OCI-LY3 (cell line): ENCODE measurements around the gene RNF144B.

Experiments used
- H2AFZ ChIP-seq: fragments of 200-600, 300-600 bp; shearing (Covaris generic); 2 replicates; pipeline ENCODE4 v1.6.0; 2014; ENCODE audit warnings: antibody characterized with exemption, low read depth, low read length
- H3K27ac ChIP-seq: fragments of 200-600, 300-600 bp; sonication (generic); 2 replicates; pipeline ENCODE4 v1.5.1; 2014; ENCODE audit warnings: mild to moderate bottlenecking, low read length, moderate library complexity, mixed read lengths
- H3K27me3 ChIP-seq: fragments of 200-600, 300-600 bp; sonication (generic); 2 replicates; pipeline ENCODE4 v1.6.1; 2014; ENCODE audit warnings: low read depth, low read length, mixed read lengths
- H3K36me3 ChIP-seq: fragments of 200-600, 300-600 bp; sonication (generic); replicated peaks from 2 replicates; pipeline ENCODE3; 2014; ENCODE audit warnings: low read depth, low read length, mixed read lengths
- H3K4me1 ChIP-seq: fragments of 300-600, 200-600 bp; sonication (generic); 2 replicates; pipeline ENCODE4 v1.6.1; 2014; ENCODE audit warnings: low read length, mixed read lengths
- H3K4me2 ChIP-seq: fragments of 200-600, 300-600 bp; sonication (generic); 2 replicates; pipeline ENCODE4 v1.6.1; 2014; ENCODE audit warnings: low read length, mixed read lengths
- H3K4me3 ChIP-seq: fragments of 300-600, 200-600 bp; sonication (generic); 2 replicates; pipeline ENCODE4 v1.5.1; 2014; ENCODE audit warnings: antibody characterized with exemption, mild to moderate bottlenecking, low read length, moderate library complexity
- H3K79me2 ChIP-seq: fragments of 300-600, 200-600 bp; shearing (Covaris generic); 2 replicates; pipeline ENCODE4 v1.6.1; 2014; ENCODE audit warnings: mild to moderate bottlenecking, low read length, mixed read lengths
- H3K9ac ChIP-seq: fragments of 300-600, 200-600 bp; shearing (Covaris generic); 2 replicates; pipeline ENCODE4 v1.6.0; 2014; ENCODE audit warnings: mild to moderate bottlenecking, low read length, moderate library complexity
- H3K9me3 ChIP-seq: fragments of 200-600, 300-600 bp; shearing (Covaris generic); 2 replicates; pipeline ENCODE4 v1.6.1; 2014; ENCODE audit warnings: low read length, mixed read lengths; ENCODE audit not compliant: insufficient read depth
- H4K20me1 ChIP-seq: fragments of 200-600, 300-600 bp; sonication (generic); 2 replicates; pipeline ENCODE4 v1.6.1; 2016; ENCODE audit warnings: low read length, mixed read lengths; ENCODE audit not compliant: insufficient read depth
- CTCF ChIP-seq: fragments of 200-600, 300-600 bp; sonication (generic); IDR thresholded peaks from 2 replicates; pipeline ENCODE4 v1.5.1; 2014; ENCODE audit warnings: antibody characterized with exemption, low read length, low read depth
- EZH2phosphoT487 ChIP-seq: fragments of 200-600 bp; shearing (Covaris generic); IDR thresholded peaks from 2 replicates; pipeline ENCODE4 v1.6.1; 2018; ENCODE audit warnings: antibody characterized with exemption, mixed run types, low read depth

The RNF144B gene

DNA sequence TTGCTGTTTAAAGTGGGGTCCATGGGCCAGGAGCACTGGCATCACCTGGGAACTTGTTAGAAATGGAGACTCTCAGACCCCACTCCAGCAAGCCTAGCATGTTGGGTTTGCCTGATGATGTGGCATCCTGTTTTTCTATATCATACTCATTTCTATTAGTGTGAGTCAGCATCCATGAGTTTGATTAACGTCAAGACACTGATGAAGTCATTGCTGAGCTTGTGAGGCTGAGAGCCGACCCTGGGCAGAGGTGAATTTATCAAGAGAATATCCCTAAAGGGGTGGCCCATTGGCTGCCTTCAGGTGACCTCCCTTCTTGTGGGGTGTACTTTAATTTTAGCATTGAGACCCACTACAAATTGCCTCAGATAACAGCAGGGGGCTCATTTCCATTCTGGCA, 43.4 kb upstream of the RNF144B start:
- TF ChIP-seq CTCF, result 0 out of 2 replicates have a peak, but pooled peaks have one; percentile 3
- TF ChIP-seq EZH2phosphoT487, result no peak

GRCh38 chr6:18347021-18347577, 40.1 kb upstream of the RNF144B start:
- peaks cover 9% of the 10 kb centered on the region; the same call in 1 of the 2 replicates for H3K79me2 ChIP-seq
- peak overlapping the region; percentile 31 for H3K4me2 ChIP-seq
- no peaks in the 10 kb centered on the region for H4K20me1 ChIP-seq
- H3K27ac ChIP-seq, result peak overlapping the region; percentile 99
- H3K9ac ChIP-seq, result peak overlapping the region; percentile 65
- H2AFZ ChIP-seq, result peak overlapping the region; percentile 68; the same call in 1 of the 2 replicates
- H3K36me3 ChIP-seq, result no peaks in the 10 kb centered on the region
- H3K27me3 ChIP-seq, result no peaks in the 10 kb centered on the region
- no peak overlapping the region for H3K4me3 ChIP-seq
- TF ChIP-seq EZH2phosphoT487 (no peak), CTCF (no peak)
- no peaks in the 10 kb centered on the region for H3K9me3 ChIP-seq
- H3K4me1 ChIP-seq, result peaks cover 98% of the 10 kb centered on the region

More for the DNA sequence above, 43.4 kb upstream of the RNF144B start:
- Histone ChIP-seq H3K4me1 (peaks cover 76% of the 10 kb centered on the region), H2AFZ (no peak overlapping the region), H4K20me1 (no peaks in the 10 kb centered on the region), H3K27ac (peak overlapping the region; percentile 94), H3K4me3 (peak overlapping the region; percentile 26), H3K4me2 (peak overlapping the region; percentile 45), H3K9ac (peak overlapping the region; percentile 47), H3K79me2 (peaks cover 3% of the 10 kb centered on the region; the same call in 1 of the 2 replicates), H3K27me3 (no peaks in the 10 kb centered on the region), H3K9me3 (no peaks in the 10 kb centered on the region), H3K36me3 (no peaks in the 10 kb centered on the region)

DNA sequence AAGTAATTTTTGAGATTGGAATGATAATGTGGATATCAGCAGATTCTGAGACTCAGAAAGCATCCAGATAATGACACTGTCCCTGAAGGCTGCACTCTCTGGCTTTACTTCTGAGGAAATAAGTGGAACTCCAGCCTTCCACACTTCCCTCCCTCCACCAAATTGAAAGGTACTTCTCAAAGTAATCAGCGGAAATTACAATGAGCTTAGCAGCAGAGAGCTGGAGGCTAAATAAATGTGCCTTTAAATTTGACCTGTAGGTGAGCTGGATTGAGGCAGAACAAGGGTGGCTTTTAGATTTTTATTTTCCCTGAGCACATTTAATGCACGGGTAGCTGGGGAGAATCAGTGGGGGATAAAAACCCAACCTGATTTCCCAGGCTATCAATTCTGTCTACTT, 39.3 kb upstream of the RNF144B start:
- H3K36me3 ChIP-seq, result no peaks in the 10 kb centered on the region
- peak overlapping the region; percentile 32 for H3K4me3 ChIP-seq
- H3K79me2 ChIP-seq, result peaks cover 13% of the 10 kb centered on the region; the same call in 1 of the 2 replicates
- H3K27ac ChIP-seq, result peak overlapping the region; percentile 99
- peak overlapping the region; percentile 67 for H3K4me2 ChIP-seq
- TF ChIP-seq CTCF (no peak), EZH2phosphoT487 (no peak)
- no peaks in the 10 kb centered on the region for H3K9me3 ChIP-seq
- peaks cover 98% of the 10 kb centered on the region for H3K4me1 ChIP-seq
- H3K27me3 ChIP-seq, result no peaks in the 10 kb centered on the region
- H2AFZ ChIP-seq, result no peak overlapping the region; the same call in 1 of the 2 replicates
- H4K20me1 ChIP-seq, result no peaks in the 10 kb centered on the region
- peak overlapping the region; percentile 65 for H3K9ac ChIP-seq

DNA sequence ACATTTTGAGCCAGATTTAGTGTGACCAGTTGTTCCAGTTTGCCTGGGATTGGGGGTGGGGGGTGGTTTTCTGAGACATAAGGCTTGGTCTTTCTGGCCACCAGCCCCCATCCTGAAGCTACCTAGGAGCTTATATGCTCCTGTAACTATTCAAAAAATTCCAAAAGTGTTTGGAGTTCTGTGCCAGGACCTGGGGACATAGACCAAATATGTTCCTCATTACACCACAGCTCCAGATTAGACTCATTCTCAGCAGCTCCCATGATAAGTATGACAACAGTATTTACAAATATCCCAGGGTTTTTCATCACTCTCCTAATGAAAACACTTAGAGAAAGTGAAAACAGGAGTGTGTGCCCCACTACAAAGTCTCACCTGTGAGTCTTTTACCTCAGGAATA, 37.8 kb upstream of the RNF144B start:
- Histone ChIP-seq H3K4me1 (peaks cover 91% of the 10 kb centered on the region), H3K4me2 (peak overlapping the region; percentile 67), H4K20me1 (no peaks in the 10 kb centered on the region), H2AFZ (no peak overlapping the region), H3K27me3 (no peaks in the 10 kb centered on the region), H3K9me3 (no peaks in the 10 kb centered on the region), H3K36me3 (no peaks in the 10 kb centered on the region), H3K9ac (peak overlapping the region; percentile 45), H3K79me2 (peaks cover 13% of the 10 kb centered on the region; the same call in 1 of the 2 replicates), H3K27ac (peak overlapping the region; percentile 99), H3K4me3 (no peak overlapping the region)
- TF ChIP-seq EZH2phosphoT487, result no peak
- no peak for TF ChIP-seq CTCF
